Caco-2 (cell line): ENCODE results near the gene DPF1. TPM values are rescaled to one million over a fixed set of nuclear protein-coding genes. Genes with fewer than 3 reads are reported as not detected.

ENCODE experiments used
- BruUV-seq: library from RNA; stranded (reverse); fragments of 400-500 nt; replicated peaks from 2 replicates; lab custom pipeline; 2021; lab: Mats Ljungman, UMichigan
- CTCF ChIA-PET: fragments of 300-600 bp; sonication (Branson Sonifier 250); formaldehyde crosslinking; loops from one replicate; lab custom pipeline; 2022; ENCODE audit warnings: antibody characterized with exemption; lab: Charles Lee
- POLR2A ChIA-PET: fragments of 300-600 bp; sonication (Branson Sonifier 250); formaldehyde crosslinking; loops from one replicate; lab custom pipeline; 2022; ENCODE audit warnings: antibody characterized with exemption; lab: Charles Lee
- DNase-seq, 2 experiments: peaks; one replicate each; pipeline versions ENCODE4 v3.0.0 to v3.0.0-alpha.2; 2020 to 2022
- H3K27me3 ChIP-seq: replicated peaks from 2 replicates; pipeline ENCODE4 v1.6.0; 2011; ENCODE audit warnings: low read length; ENCODE audit not compliant: control insufficient read depth, insufficient read depth
- H3K36me3 ChIP-seq: 2 replicates; pipeline ENCODE4 v1.5.1; 2011; ENCODE audit warnings: low read length; ENCODE audit not compliant: control insufficient read depth, insufficient read depth
- H3K4me1 ChIP-seq: fragments of 250-450 bp; sonication (Bioruptor Pico); 2 replicates; pipeline ENCODE4 v1.5.1; 2020; ENCODE audit warnings: mild to moderate bottlenecking
- H3K4me3 ChIP-seq: 2 replicates; pipeline ENCODE4 v1.5.1; 2011; ENCODE audit warnings: low read depth, mild to moderate bottlenecking, control low read depth, low read length
- H3K9me3 ChIP-seq: fragments of 250-450 bp; sonication (Bioruptor Pico); 2 replicates; pipeline ENCODE4 v1.5.1; 2020; ENCODE audit warnings: mild to moderate bottlenecking, moderate library complexity
- H3K27ac Mint-ChIP-seq: one replicate; pipeline ENCODE4 v1.8.0; 2022; ENCODE audit warnings: mixed read lengths; ENCODE audit not compliant: unreplicated experiment
- H3K27me3 Mint-ChIP-seq: one replicate; pipeline ENCODE4 v1.8.0; 2022; ENCODE audit warnings: mixed read lengths; ENCODE audit not compliant: insufficient read depth, unreplicated experiment
- H3K36me3 Mint-ChIP-seq: one replicate; pipeline ENCODE4 v1.8.0; 2022; ENCODE audit warnings: mild to moderate bottlenecking, mixed read lengths; ENCODE audit not compliant: insufficient read depth, unreplicated experiment
- H3K4me1 Mint-ChIP-seq: one replicate; pipeline ENCODE4 v1.8.0; 2022; ENCODE audit warnings: low read depth, mixed read lengths; ENCODE audit not compliant: unreplicated experiment
- H3K4me3 Mint-ChIP-seq: one replicate; pipeline ENCODE4 v1.8.0; 2022; ENCODE audit warnings: mild to moderate bottlenecking, moderate library complexity, mixed read lengths; ENCODE audit not compliant: unreplicated experiment
- H3K9me3 Mint-ChIP-seq: one replicate; pipeline ENCODE4 v1.8.0; 2022; ENCODE audit warnings: mixed read lengths; ENCODE audit not compliant: unreplicated experiment
- intact Hi-C: fragments of 100-400 bp; cut with micrococcal nuclease; formaldehyde crosslinking; loops from one replicate; pipeline ENCODE4 v1.10.0; 2022; ENCODE audit not compliant: unreplicated experiment
- total RNA-seq: library from RNA; stranded (reverse); gene quantifications from 2 replicates; pipeline ENCODE4 v1.2.3, GENCODE V29; 2022
- TF ChIP-seq, protein P1 (sequence below), 2 experiments: fragments of 200-600 bp in 1 of 2; IDR thresholded peaks; 1 replicate in 1 of 2; 2 replicates in 1 of 2; pipeline versions ENCODE4 v1.5.1 to v1.8.0; 2011 to 2022; ENCODE audit warnings: antibody characterized with exemption in 1 of 2, control low read depth in 1 of 2, inconsistent platforms in 1 of 2, low read depth in 1 of 2, low read length in 1 of 2, mild to moderate bottlenecking in 1 of 2, moderate library complexity in 1 of 2; ENCODE audit not compliant: insufficient read depth in 1 of 2, severe bottlenecking in 1 of 2, unreplicated experiment in 1 of 2

The DPF1 gene
- total RNA-seq, 1 experiment from 2014 or later = 5.0 TPM

DNA sequence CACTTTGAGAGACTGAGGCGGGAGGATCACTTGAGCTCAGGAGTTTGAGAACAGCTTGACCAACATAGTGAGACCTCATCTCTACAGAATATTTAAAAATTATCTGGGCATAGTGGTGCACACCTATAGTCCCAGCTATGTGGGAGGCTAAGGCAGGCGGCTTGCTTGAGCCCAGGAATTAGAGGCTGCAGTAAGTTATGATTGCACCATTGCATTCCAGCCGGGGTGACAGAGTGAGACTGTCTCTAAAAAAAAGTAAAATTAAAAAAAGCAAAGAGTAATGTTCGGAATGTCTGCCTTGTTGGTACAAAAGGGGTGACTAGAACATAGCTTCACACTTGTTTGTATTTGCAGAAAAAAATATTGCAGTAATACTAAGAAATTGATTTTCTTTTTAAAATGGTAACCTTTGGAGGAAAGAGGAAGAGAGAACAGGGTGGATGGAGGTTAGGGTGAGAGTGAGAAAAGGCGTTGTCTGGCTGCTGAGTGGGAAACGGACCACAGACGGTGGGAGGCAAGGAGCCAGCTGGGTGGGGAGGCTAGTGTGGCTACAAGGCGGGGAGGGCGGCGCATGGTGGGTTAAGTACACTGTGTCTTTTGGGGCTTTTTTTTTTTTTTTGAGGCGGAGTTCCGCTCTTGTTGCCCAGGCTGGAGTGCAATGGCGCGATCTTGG, 21.9 kb upstream of the DPF1 start:
- intact Hi-C loops = no loop called here
- peaks cover 17% of the 10 kb centered on the region for H3K4me1 ChIP-seq
- H3K36me3 ChIP-seq = no peaks in the 10 kb centered on the region
- no peaks in the 10 kb centered on the region for H3K27me3 Mint-ChIP-seq
- ChIA-PET POLR2A (interaction anchor here (1.0 kb wide), 1 partner anchor 90 kb away, joined by 3 read pairs; the partner anchor contains the start of gene CATSPERG), CTCF (interaction anchor here (0.5 to 2.7 kb wide), 5 partner anchors 9 to 157 kb away, joined by 3 to 16 read pairs (median 4); partner anchors contain the start of genes CATSPERG, FAM98C and SPINT2)
- DNase-seq = no peak
- no peaks in the 10 kb centered on the region for H3K27me3 ChIP-seq
- no peaks in the 10 kb centered on the region for H3K9me3 Mint-ChIP-seq
- H3K9me3 ChIP-seq = no peaks in the 10 kb centered on the region
- H3K4me1 Mint-ChIP-seq = peaks cover 28% of the 10 kb centered on the region
- TF ChIP-seq, protein P1, sequence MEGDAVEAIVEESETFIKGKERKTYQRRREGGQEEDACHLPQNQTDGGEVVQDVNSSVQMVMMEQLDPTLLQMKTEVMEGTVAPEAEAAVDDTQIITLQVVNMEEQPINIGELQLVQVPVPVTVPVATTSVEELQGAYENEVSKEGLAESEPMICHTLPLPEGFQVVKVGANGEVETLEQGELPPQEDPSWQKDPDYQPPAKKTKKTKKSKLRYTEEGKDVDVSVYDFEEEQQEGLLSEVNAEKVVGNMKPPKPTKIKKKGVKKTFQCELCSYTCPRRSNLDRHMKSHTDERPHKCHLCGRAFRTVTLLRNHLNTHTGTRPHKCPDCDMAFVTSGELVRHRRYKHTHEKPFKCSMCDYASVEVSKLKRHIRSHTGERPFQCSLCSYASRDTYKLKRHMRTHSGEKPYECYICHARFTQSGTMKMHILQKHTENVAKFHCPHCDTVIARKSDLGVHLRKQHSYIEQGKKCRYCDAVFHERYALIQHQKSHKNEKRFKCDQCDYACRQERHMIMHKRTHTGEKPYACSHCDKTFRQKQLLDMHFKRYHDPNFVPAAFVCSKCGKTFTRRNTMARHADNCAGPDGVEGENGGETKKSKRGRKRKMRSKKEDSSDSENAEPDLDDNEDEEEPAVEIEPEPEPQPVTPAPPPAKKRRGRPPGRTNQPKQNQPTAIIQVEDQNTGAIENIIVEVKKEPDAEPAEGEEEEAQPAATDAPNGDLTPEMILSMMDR (IDR thresholded peaks at IDR 0.05; ENCODE audit: insufficient read depth in 1 of 2, low read depth in 1 of 2, low read length in 1 of 2, severe bottlenecking in 1 of 2, unreplicated experiment in 1 of 2) = no peak
- H3K4me3 ChIP-seq = no peak overlapping the region
- H3K36me3 Mint-ChIP-seq = peaks cover 6% of the 10 kb centered on the region
- BruUV-seq = no TSS peak
- H3K27ac Mint-ChIP-seq = peak overlapping the region; percentile 45
- no peak overlapping the region for H3K4me3 Mint-ChIP-seq

DNA sequence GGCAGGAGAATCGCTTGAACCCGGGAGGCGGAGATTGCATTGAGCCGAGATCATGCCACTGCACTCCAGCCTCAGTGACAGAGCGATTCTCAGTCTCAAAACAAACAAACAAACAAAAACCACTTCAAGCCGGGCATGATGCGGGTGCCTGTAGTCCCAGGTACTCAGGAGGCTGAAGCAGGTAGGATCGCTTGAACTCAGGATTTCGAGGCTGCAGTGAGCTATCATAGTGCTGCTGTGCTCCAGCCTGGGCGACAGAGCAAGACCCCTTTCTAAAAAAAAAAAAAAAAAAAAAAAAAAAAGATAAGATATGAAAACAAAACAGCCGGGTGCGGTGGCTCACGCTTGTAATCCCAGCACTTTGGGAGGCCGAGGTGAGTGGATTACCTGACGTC, 19.3 kb upstream of the DPF1 start:
- ChIA-PET CTCF (interaction anchor here (0.6 to 2.7 kb wide), 13 partner anchors 9 to 160 kb away, joined by 3 to 16 read pairs (median 4); partner anchors contain the start of genes CATSPERG, FAM98C and SPINT2), POLR2A (interaction anchor here (0.7 kb wide), 1 partner anchor 23 kb away, joined by 4 read pairs; no protein-coding TSS in a partner anchor)
- H3K36me3 ChIP-seq = no peaks in the 10 kb centered on the region
- H3K4me3 ChIP-seq = no peak overlapping the region; the same call in 1 of the 2 replicates
- H3K9me3 ChIP-seq = no peaks in the 10 kb centered on the region
- no peak for DNase-seq
- H3K27me3 ChIP-seq = no peaks in the 10 kb centered on the region
- intact Hi-C loops = loop anchor here (1.0 to 5.0 kb wide), 2 partner anchors 34 to 92 kb away; partner anchors contain the start of gene CATSPERG
- Mint-ChIP-seq H3K4me1 (peaks cover 20% of the 10 kb centered on the region), H3K27me3 (no peaks in the 10 kb centered on the region), H3K27ac (peak overlapping the region; percentile 38), H3K9me3 (no peaks in the 10 kb centered on the region), H3K4me3 (peak overlapping the region; percentile 59), H3K36me3 (no peaks in the 10 kb centered on the region)
- TF ChIP-seq, protein P1 (IDR thresholded peaks at IDR 0.05; ENCODE audit: insufficient read depth in 1 of 2, low read depth in 1 of 2, low read length in 1 of 2, severe bottlenecking in 1 of 2, unreplicated experiment in 1 of 2) = no peak
- no TSS peak for BruUV-seq
- peaks cover 4% of the 10 kb centered on the region for H3K4me1 ChIP-seq

GRCh38 chr19:38239816-38240215, 15.8 kb upstream of the DPF1 start:
- ChIA-PET CTCF (interaction anchor here (0.7 to 1.0 kb wide), 2 partner anchors 24 to 250 kb away, joined by 3 to 8 read pairs; partner anchors contain the start of gene SPINT2), POLR2A (no interaction called here)
- Histone ChIP-seq H3K36me3 (no peaks in the 10 kb centered on the region), H3K4me3 (no peak overlapping the region), H3K9me3 (no peaks in the 10 kb centered on the region), H3K4me1 (no peaks in the 10 kb centered on the region; the same call in 1 of the 2 replicates), H3K27me3 (no peaks in the 10 kb centered on the region)
- TF ChIP-seq, protein P1 (IDR thresholded peaks at IDR 0.05; ENCODE audit: insufficient read depth in 1 of 2, low read depth in 1 of 2, low read length in 1 of 2, severe bottlenecking in 1 of 2, unreplicated experiment in 1 of 2) = no peak
- Mint-ChIP-seq H3K4me3 (no peak overlapping the region), H3K36me3 (peaks cover 5% of the 10 kb centered on the region), H3K27me3 (no peaks in the 10 kb centered on the region), H3K9me3 (no peaks in the 10 kb centered on the region), H3K4me1 (peaks cover 10% of the 10 kb centered on the region), H3K27ac (peak overlapping the region; percentile 29)
- DNase-seq = no peak
- BruUV-seq = no TSS peak
- intact Hi-C loops = loop anchor here (5.0 kb wide), 1 partner anchor 37 kb away; no protein-coding TSS in a partner anchor
